Kasumi-1 (cell line): ENCODE results near the gene VARS1.
A peak's percentile ranks its signal among the peaks of the same experiment; 100 is the strongest.
"Not testable (repeated sequence)": the region's sequence is repeated elsewhere in the genome, so short reads cannot be mapped to it uniquely, and the experiment has no call there.

ENCODE experiments used
- DNase-seq, 2 experiments: peaks; one replicate each; lab custom pipeline; 2025; lab: John Stamatoyannopoulos, UW

VARS1 gene

DNA sequence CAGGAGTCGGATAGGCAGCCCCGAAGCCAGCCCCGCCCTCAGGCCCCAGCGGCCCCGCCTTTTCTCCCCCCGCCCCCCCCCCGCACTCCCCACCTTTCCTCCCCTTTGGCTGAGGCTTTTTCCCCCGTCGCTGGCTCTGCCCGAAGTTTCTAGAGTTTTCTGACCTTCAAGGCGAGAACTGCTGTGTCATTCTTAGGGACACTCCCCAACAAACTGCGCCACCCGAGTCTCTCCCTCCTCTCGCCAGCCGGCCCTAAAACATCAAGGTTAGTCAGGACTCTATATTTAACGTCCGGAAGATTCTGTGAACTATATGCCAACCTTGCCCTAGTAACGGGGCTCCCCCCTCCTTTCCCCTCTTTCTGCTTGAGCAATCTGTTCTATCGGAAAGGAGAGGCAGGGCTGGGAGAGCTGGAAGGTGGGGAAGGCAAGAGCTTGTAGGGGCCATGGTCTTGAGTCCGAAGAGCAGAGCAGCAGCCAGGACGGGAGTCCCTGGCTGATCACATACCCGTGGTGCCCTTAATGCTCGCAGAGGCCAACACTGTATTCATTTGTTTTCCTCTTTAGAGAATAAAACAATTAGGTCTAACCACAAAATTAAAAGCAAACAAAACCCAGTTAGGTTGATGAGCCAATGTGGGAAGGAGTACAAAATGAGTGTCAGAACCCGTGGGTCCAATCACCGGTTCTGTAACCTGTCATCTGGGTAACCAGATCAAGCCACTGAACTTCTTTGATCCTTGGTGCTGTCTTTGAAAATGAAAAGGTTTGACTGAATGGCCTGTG, 26.7 kb upstream of the VARS1 start:
- DNase-seq = peak; percentile 64 to 76

DNA sequence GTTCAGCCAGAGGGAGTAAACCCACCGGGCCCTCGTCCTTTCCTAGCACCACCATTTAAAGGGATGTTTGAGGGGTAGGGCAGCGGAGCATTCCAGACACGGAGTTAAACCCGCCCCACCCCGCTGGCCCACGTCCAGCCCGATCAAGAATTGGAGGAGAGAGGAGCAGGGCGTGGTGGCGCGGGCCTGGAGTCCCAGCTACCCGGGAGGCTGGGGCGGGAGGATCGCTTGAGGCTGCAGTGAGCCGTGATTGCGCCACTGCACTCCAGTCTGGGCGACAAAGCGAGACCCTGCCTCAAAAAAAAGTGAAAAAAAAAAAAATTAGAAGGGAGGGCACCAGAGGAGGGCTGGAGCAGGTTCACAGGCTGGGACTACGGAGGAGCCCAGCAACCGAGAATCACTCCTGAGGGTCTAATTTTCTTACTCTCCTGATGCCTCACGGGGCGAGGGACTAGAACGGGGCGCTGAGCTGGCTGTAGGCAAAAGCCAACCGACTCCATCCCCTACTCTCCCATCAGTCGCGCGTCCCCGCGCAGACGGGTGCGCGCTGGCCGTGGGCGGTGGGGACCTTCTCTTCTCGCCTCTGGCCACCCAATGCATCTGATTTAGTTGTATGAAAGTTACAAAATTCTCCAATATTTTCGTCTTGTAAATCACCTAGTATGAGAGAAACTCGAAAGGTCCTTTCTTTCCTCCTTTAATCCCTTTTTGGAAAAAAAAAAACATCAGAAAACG, 25.9 kb upstream of the VARS1 start:
- peak; percentile 54 to 64 for DNase-seq

DNA sequence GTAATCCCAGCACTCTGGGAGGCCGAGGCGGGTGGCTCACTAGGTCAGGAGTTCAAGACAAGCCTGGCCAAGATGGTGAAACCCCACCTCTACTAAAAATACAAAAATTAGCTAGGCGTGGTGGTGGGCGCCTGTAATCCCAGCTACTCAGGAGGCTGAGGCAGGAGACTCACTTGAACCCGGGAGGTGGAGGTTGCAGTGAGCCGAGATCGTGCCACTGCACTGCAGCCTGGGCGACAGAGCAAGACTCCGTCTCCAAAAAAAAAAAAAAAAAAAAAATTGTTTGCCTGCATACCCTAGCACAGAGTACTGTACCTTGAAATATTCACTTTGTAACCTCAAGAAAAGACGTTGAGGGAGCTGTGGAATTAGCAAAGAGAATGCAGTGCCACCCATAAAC, 24.8 kb upstream of the VARS1 start:
- DNase-seq = not testable (repeated sequence)

DNA sequence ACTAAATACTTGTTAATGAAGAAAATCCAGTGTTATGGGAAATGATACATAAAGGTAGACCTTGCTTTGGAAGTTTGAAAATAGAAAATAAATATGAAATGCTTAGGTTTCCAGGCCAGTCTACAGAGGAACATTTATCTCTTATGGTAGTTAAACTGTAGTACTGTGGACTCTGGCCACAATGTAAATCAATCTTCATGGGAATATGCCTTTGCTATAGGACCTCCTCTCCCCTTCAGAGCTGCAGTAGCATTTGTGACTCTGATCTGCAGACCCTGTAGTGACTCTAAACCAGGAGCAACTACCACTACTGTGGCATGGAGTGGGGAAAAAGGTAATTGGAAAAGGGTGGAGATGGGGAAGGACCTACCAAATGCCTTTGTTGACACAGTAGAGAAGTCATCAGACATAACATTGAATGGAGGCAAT, 24.3 kb upstream of the VARS1 start:
- no peak for DNase-seq

DNA sequence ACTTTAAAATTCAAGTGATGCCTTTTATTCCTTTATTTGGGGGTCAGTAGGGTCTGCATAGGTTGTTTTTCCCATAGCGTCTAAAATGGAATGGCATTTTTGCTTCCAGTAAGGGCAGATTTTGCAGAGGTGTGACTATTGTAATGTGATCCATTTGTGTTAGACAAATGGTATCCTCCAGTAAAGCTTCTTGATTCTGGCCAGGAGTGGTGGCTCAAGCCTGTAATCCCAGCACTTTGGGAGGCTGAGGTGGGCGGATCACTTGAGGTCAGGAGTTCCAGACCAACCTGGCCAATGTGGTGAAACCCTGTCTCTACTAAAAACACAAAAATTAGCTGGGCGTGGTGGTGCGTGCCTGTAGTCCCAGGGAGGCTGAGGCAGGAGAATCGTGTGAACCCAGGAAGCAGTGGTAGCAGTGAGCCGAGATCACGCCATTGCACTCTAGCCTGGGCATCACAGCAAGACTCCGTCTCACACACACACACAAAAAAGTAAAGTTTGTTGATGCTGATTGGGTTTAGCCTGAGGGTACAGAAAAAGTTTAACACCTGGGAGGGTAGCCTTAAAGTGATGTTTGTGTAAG, 22.5 kb upstream of the VARS1 start:
- DNase-seq = not testable (repeated sequence)

DNA sequence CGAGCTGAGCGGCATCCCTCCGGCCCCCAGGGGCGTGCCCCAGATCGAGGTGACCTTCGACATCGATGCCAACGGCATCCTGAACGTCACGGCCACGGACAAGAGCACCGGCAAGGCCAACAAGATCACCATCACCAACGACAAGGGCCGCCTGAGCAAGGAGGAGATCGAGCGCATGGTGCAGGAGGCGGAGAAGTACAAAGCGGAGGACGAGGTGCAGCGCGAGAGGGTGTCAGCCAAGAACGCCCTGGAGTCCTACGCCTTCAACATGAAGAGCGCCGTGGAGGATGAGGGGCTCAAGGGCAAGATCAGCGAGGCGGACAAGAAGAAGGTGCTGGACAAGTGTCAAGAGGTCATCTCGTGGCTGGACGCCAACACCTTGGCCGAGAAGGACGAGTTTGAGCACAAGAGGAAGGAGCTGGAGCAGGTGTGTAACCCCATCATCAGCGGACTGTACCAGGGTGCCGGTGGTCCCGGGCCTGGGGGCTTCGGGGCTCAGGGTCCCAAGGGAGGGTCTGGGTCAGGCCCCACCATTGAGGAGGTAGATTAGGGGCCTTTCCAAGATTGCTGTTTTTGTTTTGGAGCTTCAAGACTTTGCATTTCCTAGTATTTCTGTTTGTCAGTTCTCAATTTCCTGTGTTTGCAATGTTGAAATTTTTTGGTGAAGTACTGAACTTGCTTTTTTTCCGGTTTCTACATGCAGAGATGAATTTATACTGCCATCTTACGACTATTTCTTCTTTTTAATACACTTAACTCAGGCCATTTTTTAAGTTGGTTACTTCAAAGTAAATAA, 21.8 kb upstream of the VARS1 start:
- DNase-seq = peak; percentile 55 to 65

DNA sequence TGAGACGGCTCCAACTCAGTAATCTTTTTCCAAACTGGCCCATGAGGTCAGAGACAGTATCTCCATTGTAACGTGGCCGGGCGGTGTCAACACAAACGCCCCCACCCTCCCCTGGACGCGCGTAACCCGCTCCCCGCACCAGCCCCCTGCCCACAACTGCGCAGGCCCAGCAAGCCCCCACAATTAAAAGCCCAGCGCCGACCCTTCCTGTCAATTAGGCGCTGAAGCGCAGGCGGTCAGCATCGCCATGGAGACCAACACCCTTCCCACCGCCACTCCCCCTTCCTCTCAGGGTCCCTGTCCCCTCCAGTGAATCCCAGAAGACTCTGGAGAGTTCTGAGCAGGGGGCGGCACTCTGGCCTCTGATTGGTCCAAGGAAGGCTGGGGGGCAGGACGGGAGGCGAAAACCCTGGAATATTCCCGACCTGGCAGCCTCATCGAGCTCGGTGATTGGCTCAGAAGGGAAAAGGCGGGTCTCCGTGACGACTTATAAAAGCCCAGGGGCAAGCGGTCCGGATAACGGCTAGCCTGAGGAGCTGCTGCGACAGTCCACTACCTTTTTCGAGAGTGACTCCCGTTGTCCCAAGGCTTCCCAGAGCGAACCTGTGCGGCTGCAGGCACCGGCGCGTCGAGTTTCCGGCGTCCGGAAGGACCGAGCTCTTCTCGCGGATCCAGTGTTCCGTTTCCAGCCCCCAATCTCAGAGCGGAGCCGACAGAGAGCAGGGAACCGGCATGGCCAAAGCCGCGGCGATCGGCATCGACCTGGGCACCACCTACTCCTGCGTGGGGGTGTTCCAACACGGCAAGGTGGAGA, 19.7 kb upstream of the VARS1 start, which contains the start of the genes HSPA1A and HSPA1L:
Gene HSPA1A (plus strand): TSS at position 519 of the 814 bp plus-strand sequence. CDS start 214 bp downstream, at position 733.
Gene HSPA1L (minus strand): TSS at position 259 of the 814 bp plus-strand sequence. CDS start 3,311 bp downstream, outside the sequence.
- DNase-seq = peak; percentile 91 to 94

DNA sequence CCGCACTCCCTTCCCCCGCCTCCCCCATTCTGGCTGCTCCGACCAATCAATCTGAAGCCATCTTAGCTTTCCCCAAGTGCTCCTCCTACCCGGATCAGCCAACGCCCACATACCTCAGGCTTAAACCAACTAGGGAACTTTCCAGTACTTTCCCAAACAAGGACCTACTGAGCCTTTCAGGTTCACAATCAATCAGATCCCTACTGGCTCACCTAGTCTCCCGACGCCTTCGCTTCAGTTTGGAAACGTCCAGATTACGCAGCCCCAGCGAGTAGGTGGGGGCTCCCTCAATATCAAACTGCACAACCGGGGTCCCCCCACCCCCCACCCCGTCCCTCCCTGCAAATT, 19.1 kb upstream of the VARS1 start:
- DNase-seq = peak; percentile 96 to 97

DNA sequence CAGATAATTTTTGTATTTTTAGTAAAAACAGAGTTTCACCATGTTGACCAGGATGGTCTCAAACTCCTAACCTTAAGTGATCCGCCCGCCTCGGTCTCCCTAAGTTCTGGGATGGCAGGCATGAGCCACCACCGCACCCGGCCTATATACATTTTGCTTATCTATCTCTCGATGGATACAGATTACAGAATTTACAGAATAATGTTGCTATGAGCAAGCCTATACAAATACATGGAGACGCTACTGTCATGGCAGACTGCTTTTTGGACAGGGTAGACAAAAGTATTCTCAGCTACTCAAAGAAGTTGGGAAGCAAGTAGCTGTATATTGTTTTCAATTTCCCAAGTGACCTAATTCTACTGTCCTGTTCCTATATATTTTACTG, 17.9 kb upstream of the VARS1 start:
- DNase-seq = no peak

DNA sequence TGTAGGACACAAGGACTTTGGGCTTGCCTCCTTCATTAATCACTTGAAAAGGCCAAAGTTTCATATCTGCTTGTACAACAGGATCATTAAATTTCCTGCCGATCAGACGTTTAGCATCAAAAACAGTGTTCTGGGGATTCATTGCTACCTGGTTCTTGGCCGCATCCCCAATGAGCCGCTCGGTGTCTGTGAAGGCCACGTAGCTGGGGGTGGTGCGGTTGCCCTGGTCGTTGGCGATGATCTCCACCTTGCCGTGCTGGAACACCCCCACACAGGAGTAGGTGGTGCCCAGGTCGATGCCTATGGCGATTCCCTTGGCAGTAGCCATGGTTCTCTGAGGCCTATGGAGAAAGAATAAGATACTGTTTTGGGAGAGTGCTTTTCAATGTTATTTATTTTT, 16.1 kb upstream of the VARS1 start:
- DNase-seq = no peak

DNA sequence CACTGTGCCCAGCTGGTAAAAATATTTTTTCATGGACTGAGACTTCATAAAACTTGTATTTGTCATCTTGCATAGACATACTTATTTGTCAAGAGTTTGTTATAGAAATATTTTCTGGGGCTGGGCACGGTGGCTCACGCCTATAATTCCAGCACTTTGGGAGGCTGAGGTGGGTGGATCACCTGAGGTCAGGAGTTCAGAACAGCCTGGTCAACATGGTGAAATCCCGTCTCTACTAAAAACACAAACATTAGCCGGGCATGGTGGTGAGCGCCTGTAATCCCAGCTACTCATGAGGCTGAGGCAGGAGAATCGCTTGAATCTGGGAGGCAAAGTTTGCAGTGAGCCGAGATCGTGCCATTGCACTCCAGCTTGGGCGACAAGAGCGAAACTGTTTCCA, 13.0 kb upstream of the VARS1 start:
- not testable (repeated sequence) for DNase-seq

DNA sequence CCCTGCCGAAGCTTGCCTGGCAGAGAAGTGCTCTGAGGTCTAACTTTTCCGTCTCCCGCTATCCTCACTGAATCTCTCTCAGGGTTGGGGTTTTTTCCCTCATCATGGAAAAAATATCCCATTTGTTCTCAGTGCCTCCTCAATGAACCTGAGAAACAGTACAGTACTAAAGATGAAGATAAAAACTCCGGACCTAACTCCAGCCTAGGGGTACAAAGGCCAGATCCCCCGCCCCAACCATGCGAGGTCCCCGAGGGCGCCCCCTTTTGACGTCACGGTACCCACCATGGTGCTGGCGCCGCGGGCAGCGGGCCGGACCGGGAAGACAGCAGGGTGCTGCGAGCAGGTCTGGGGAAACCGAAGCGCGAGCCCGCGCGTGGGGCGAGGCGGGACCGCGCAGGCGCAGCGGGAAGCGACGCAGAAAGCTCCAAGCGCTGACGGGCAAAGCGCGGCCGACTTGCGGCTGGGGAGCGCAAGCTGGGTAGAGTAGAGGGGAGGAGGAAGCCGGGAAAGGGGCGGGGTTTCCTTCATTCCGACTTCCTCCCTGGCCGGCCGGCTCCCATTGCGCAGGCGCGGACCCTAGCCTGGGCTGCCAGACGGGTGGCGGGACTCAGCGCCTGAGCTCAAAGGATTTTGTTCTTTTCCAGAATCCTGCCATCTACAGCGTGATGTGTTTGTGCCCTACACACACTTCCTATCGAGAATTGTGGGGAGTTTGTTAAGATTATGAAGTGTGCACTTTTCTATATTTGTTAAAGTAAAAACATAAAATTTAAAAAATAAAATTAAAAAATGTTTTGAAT, 11.1 kb upstream of the VARS1 start, which contains the start of gene LSM2:
Gene LSM2 (minus strand): TSS at position 497 of the 803 bp plus-strand sequence. CDS start 209 bp downstream, at position 288.
- peak; percentile 90 to 93 for DNase-seq

DNA sequence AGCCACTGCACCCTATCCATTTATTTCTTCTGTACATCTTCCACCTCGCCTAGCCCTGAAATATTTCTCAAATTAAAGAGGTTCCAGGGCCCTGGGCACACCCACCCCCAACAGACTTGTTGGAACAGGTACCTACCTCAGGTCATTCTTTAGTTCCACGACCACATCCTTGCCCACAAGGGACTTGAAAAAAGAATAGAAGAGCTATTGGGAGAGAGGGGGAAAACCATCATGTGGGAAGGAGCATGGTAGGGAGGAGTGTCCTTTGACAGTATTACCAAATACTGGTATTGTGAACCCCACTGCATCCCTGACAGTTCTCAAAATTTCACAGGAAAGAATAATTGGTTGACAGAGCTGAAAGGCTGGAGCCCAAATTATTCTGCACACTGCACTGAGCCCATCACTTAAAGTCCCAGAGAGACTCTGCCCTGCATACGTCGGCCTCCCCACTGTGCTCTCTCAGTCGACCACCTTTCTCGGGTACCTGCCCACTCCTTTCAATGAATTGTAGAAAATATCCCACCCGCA, 10.5 kb upstream of the VARS1 start:
- DNase-seq = no peak

DNA sequence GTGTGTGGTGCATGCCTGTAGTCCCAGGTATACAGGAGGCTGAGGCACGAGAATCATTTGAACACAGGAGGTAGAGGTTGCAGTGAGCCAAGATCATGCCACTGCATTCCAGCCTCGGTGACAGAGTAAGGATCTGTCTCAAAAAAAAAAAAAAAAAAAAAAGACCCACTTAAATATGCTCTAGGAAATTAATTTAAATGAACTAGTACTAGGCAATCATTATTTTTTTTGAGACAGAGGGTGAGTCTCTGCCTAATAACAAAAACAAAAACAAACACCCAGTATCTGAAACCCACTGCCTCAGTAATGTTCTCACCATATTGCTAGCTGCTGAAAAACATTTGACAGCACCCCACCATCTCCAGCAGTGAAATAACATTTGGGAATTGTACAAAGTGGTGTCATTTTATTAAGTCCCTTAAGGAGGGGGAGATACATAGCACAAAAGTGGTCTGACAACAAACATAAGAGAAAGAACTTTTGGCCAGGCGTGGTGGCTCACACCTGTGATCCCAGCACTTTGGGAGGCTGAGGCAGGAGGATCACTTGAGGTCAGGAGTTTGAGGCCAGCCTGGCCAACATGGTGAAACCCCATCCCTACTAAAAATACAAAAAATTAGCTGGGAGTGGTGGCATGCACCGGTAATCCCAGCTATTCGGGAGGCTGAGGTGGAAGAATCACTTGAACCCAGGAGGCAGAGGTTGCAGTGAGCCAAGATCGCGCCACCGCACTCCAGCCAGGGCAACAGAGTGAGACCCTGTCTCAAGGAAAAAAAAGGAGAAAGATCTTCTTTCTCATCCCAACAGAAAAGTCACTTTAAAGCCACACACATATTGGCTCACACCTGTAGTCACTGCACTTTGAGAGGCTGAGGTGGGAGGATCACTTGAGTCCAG, 5.7 kb upstream of the VARS1 start:
- DNase-seq = not testable (repeated sequence)

DNA sequence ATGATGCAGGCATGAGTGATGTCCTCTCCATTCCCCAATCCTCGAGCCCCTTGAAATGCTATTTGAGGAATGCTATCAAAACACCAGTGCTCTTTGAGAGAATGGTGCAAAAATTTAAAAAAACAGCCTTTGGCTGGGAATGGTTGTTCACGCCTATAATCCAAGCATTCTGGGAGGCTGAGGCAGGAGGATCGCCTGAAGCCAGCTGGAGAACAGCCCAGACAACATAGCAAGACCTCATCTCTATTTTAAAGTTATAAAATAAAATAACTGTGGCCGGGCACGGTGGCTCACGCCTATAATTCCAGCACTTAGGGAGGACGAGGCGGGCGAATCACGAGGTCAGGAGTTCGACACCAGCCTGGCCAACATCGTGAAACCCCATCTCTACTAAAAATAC, 4.2 kb upstream of the VARS1 start:
- no peak for DNase-seq

DNA sequence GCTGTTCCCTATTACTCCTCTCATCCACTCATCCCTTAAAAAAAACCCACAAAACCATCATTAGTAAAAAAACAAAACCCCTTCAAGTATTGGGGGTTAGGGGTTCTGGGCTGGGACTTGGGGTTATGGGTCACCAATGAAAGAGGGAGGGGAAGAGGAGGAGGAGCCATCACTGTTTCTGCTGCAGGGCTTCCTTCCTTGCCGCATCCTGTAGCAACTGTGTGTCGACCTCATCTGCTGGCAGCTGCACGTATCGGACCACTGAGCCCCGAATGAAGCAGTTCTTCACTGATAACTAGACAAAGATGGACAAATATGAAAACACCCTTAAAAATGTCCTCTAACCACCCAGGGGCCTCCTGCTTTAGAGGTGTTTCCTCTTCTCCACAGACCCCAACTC, 2.0 kb upstream of the VARS1 start:
- no peak for DNase-seq

DNA sequence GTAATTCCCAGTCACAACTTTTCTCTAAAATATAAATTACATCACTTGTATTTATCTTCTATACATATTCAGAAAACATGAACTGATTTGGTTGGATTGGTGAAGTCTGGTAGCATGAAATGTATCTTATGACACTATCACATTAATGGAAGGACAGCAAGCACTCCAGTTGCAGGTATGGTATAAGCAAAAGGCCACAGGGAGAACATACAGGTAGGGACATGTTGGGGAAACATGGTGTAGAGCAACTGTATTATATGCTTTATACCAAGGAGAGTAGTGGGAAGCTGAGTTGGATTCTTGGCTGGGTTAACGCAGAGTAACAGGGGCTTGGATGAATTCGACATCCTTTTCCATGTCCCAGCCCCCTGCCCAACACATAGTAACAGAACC, 1.4 kb upstream of the VARS1 start:
- DNase-seq = no peak

DNA sequence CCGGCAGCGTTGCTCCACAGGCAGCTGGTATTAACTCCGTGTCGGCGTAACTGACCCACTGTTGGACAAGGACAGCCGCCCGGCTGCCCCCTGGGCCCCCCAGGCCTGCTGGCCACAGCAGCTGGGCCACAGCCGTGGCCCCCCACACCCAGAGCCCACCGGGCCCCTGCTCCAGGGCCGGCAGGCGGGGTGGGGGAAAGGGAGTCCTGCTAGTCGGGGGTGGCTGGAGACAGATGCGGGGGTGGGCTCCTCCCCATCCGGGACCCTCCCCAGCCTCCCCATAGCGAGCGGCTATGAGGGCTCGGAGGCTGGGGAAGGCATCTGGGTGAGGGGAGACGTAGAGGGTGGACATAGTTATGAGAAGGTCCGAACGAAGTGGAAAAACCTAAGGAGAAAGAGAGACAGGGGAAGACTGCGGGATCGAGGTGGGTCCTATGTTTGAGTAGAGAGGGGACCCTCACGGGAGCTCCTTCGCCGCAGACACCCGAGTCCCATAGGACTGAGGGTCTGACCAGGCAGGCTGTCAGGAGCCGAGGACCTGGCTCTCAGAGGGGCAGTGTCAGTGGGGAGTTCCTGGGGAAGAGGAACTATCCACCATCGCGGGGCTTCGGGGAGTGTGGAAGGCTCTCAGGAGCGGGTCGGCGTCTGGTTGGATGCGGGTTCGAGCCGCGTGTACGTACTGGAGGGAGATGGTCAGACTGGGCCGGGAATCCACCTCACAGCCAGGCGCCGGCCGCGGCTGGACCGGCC, 511 bp downstream of the VARS1 start:
- DNase-seq = peak; percentile 72 to 78
